ENCODE data around the gene CSK. TPM values are rescaled to one million over a fixed set of nuclear protein-coding genes. Genes with fewer than 3 reads are reported as not detected.

CSK gene
- total RNA-seq, 4 donors from 2014 or later, result 30.6 to 130 (median 45.2) TPM

DNA sequence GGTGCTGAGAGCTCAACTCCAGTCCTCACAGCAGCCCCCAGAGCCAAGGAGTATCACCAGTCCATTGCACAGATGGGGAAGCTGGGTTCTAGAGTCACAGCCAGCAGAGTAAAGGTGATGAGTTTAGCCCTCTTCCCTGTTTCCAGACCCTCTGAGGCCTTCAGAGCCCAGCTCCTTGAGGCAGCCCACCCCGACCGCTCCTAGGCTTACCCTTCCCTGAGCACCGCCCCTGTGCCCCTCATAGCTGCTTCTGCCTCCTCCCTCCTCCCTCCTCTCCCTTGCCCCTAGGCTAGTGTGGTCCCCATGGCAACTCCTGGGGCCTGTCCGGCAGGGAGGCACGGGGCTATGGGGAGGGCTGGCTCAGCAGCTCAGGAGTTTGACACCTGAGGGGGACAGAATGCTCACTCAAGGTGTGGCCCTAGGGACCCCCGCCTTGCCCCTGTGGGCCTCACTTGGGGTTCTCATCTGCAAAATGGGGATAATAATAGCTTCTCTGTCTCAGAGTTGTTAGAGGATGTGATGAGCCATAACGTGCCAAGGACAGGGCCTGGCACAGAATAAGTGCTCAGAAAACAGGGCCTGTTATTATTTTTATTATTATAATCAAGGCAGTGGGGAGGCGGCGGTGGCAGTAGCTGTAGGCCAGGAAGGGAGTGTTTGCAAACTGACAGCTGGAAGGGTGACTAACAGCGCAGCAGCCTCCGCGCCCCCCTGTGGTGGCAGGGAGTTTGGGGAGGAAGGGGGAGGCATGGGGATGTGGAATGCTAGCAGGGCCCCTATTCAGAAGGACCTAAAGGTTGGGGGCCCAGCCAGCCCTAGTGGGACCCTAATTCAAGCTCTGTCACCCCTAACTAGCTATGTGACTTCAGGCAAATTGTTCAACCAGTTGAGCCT lies 11.5 kb downstream of the CSK start:
- peak overlapping the region; percentile 61 to 99 (median 81) for H3K27ac ChIP-seq
- no peaks in the 10 kb centered on the region for H3K9me3 ChIP-seq
- 42 to 53% methylated on average over 6 to 9 of the region's 12 CpGs for WGBS, 2 donors
- TF ChIP-seq CTCF (IDR thresholded peaks at IDR 0.05) (peak in 4 of 6 experiments; percentile 18 to 46 (median 22)), POLR2A (IDR thresholded peaks at IDR 0.05) (no peak)
- peaks cover 60 to 100% (median 68%) of the 10 kb centered on the region in 3 donors for H3K4me1 ChIP-seq
- H3K4me3 ChIP-seq, result peak overlapping the region in 1 of 4 donors; percentile 3
- no peak for DNase-seq
- H3K27me3 ChIP-seq, result no peaks in the 10 kb centered on the region
- intact Hi-C loops (cut with DNase I), result no loop called here
- peaks cover 0 to 20% (median 0%) of the 10 kb centered on the region in 3 donors for H3K36me3 ChIP-seq

GRCh38 chr15:74794248-74794969 lies 12.5 kb downstream of the CSK start:
- Histone ChIP-seq H3K36me3 (peaks cover 0 to 30% (median 0%) of the 10 kb centered on the region in 3 donors), H3K27ac (peak overlapping the region; percentile 61 to 99 (median 81)), H3K27me3 (no peaks in the 10 kb centered on the region), H3K4me3 (no peak overlapping the region), H3K9me3 (no peaks in the 10 kb centered on the region), H3K4me1 (peaks cover 60 to 100% (median 68%) of the 10 kb centered on the region in 3 donors)
- intact Hi-C loops (cut with DNase I), result no loop called here
- 37 to 40% methylated on average over 1 to 5 of the region's 9 CpGs for WGBS, 2 donors
- DNase-seq, result no peak
- TF ChIP-seq CTCF (IDR thresholded peaks at IDR 0.05), result no peak
- no peak for TF ChIP-seq POLR2A (IDR thresholded peaks at IDR 0.05)

- Histone ChIP-seq H3K27ac (peak overlapping the region; percentile 61 to 99 (median 81)), H3K4me3 (no peak overlapping the region), H3K9me3 (no peaks in the 10 kb centered on the region), H3K4me1 (peaks cover 60 to 100% (median 67%) of the 10 kb centered on the region in 3 donors), H3K36me3 (peaks cover 0 to 35% (median 0%) of the 10 kb centered on the region in 3 donors), H3K27me3 (no peaks in the 10 kb centered on the region)
- 93% methylated on average over 7 of the region's 9 CpGs; no CpG with 5 or more reads in 1 of the 2 donors for WGBS, 2 donors
- intact Hi-C loops (cut with DNase I), result no loop called here
- no peak for DNase-seq
- TF ChIP-seq POLR2A (IDR thresholded peaks at IDR 0.05), result no peak
- no peak for TF ChIP-seq CTCF (IDR thresholded peaks at IDR 0.05)
Measured at GRCh38 chr15:74794970-74795349, 13.1 kb downstream of the CSK start.

GRCh38 chr15:74795966-74796625 lies 14.2 kb downstream of the CSK start:
- intact Hi-C loops (cut with DNase I), result no loop called here
- TF ChIP-seq CTCF (IDR thresholded peaks at IDR 0.05) (no peak), POLR2A (IDR thresholded peaks at IDR 0.05) (no peak)
- Histone ChIP-seq H3K4me3 (no peak overlapping the region), H3K4me1 (peaks cover 58 to 97% (median 61%) of the 10 kb centered on the region in 3 donors), H3K9me3 (no peaks in the 10 kb centered on the region), H3K27ac (peak overlapping the region in 2 of 4 donors; percentile 95 to 99), H3K36me3 (peaks cover 7 to 45% (median 9%) of the 10 kb centered on the region in 3 donors), H3K27me3 (no peaks in the 10 kb centered on the region)
- no peak for DNase-seq
- 69 to 74% methylated on average over 14 of the region's 14 CpGs for WGBS, 2 donors

Measured in esophagus squamous epithelium (tissue), 5 donors.